Suppressor macrophage treated with lipopolysaccharide for 1 hour (primary cell): Measurements from ENCODE around the gene PPP1R2C.

Experiments used
- DNase-seq, 3 donors: peaks; one replicate each; pipeline ENCODE4 v3.0.0-alpha.2; 2020 to 2022

PPP1R2C gene

GRCh38 chrX:42748067-42748850, 29.7 kb downstream of the PPP1R2C start:
- no peak for DNase-seq

DNA sequence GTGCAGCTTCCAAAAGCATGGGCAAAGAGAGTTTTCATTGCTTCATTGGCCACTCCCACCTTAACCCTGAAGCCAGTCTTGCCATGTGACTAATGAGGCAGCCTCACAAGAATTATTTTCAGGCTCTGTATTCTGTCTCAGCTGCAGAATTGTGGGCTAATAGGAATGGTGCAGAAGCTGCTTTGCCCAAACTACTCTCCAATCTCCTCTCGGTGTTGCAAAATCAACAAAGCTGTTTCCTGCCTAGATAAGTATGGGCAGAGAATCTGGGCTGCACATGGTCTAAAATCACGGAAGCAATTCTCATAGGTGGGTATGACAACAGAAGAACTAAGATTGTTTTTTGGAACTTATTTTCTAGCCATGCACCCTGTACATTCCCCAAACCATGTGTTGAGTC, 31.4 kb downstream of the PPP1R2C start:
- DNase-seq = no peak

DNA sequence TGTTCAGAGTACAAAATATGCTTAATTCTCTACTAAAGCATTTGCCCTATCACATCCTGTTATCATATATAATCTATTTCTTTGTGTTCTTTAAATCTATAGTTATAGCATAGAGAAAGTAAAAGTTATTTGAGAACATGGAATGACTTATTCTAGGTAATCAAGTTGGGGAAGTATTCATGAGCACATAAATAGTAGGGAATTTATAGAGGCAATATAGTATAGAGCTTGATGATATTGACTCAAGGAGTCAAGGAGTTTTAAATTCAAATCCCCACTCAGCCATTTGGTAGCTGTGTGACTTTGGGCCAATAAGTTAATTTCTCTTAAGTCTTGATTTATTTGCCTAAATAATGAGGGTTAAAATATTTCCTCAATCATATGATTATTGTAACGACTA, 37.5 kb downstream of the PPP1R2C start:
- DNase-seq = no peak

- peak in 2 of 3 donors; percentile 0 to 3 for DNase-seq
Measured at GRCh38 chrX:42739741-42740140, 38.2 kb downstream of the PPP1R2C start.

GRCh38 chrX:42739258-42739657, 38.7 kb downstream of the PPP1R2C start:
- DNase-seq = peak in 2 of 3 donors; percentile 16 to 50

GRCh38 chrX:42738552-42738951, 39.4 kb downstream of the PPP1R2C start:
- DNase-seq = no peak

DNA sequence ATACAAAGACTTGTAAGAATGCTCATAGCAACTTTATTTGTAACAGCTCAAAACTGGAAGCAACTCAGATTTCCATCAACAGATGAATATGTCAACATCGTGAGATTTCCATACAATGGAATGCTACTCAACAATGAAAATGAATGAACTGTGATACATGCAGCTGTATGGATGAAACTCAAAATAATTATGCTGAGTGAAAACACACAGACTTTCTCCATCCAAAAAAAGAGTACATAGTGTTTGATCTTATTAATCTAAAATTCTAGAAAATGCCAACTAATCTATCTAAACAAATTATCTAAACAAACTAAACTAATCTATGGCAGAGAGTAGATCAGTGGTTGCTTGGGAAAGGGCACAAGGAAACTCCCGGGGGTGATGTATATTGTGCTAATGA, 42.7 kb downstream of the PPP1R2C start:
- no peak for DNase-seq

DNA sequence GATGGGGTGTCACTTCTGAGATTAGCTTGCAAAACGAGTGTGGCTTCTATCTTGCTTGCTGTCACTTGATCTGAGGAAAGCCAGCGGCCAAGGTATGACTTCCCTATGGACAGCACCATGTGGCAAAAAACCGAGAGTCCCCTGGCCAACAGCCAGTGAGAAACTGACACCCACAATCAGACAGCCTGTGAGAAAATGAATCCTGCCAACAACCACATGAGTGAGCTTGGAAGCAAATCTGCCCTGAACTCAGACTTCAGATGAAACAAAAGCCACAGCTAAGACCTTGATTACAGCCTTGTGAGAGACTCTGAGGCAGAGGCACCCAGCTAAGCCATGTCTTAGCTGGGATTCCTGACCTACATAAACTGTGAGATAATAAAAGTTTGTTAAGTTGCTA, 45.5 kb downstream of the PPP1R2C start:
- no peak for DNase-seq
